Spleen (tissue), 11 donors: ENCODE results near the gene E2F8. TPM values are rescaled to one million over a fixed set of nuclear protein-coding genes. Genes with fewer than 3 reads are reported as not detected.

Source experiments
- DNase-seq: peaks from one replicate; pipeline ENCODE4 v3.0.0-alpha.2; 2020
- H3K27ac ChIP-seq, 8 donors: fragments of 200-600 bp; sonication (generic) in 7 of 8; 1 replicate in 4 of 8; 2 replicates in 4 of 8; pipeline versions ENCODE4 v1.5.0 to v1.8.0; 2016 to 2021; ENCODE audit warnings: inconsistent platforms in 4 of 8, mild to moderate bottlenecking in 4 of 8, moderate library complexity in 1 of 8
- H3K27me3 ChIP-seq, 7 donors: fragments of 200-600 bp; sonication (generic) in 6 of 7; replicated peaks in 1 of 7; 1 replicate in 4 of 7; 2 replicates in 3 of 7; pipeline versions ENCODE4 v1.5.0 to v1.8.0; 2016 to 2021; ENCODE audit warnings: inconsistent platforms in 3 of 7, mild to moderate bottlenecking in 1 of 7
- H3K36me3 ChIP-seq, 6 donors: fragments of 200-600 bp; sonication (generic) in 5 of 6; 1 replicate in 4 of 6; 2 replicates in 2 of 6; pipeline versions ENCODE4 v1.5.0 to v1.8.0; 2016 to 2021; ENCODE audit warnings: inconsistent platforms in 2 of 6
- H3K4me1 ChIP-seq, 6 donors: fragments of 200-600 bp; sonication (generic) in 5 of 6; 1 replicate in 3 of 6; 2 replicates in 3 of 6; pipeline versions ENCODE4 v1.5.0 to v1.8.0; 2016 to 2021; ENCODE audit warnings: inconsistent platforms in 3 of 6
- H3K4me3 ChIP-seq, 8 donors: fragments of 200-600 bp; sonication (generic) in 7 of 8; 1 replicate in 4 of 8; 2 replicates in 4 of 8; pipeline versions ENCODE4 v1.5.0 to v1.8.0; 2016 to 2021; ENCODE audit warnings: inconsistent platforms in 4 of 8, mild to moderate bottlenecking in 4 of 8, moderate library complexity in 2 of 8
- H3K9me3 ChIP-seq, 8 donors: fragments of 200-600 bp; sonication (generic) in 7 of 8; 1 replicate in 4 of 8; 2 replicates in 4 of 8; pipeline versions ENCODE4 v1.5.0 to v1.8.0; 2016 to 2021; ENCODE audit warnings: inconsistent platforms in 4 of 8
- POLR2A ChIP-seq, 3 donors: fragments of 450-650 bp; IDR thresholded peaks; one replicate each; pipeline ENCODE4 v1.5.1; 2017; ENCODE audit warnings: antibody characterized with exemption in 3 of 3, mild to moderate bottlenecking in 1 of 3
- POLR2AphosphoS5 ChIP-seq, 3 donors: sonication (generic); formaldehyde crosslinking; IDR thresholded peaks; one replicate each; pipeline ENCODE4 v1.5.1; 2017; ENCODE audit warnings: antibody characterized with exemption in 3 of 3
- WGBS, 5 donors: extraction: QIAGEN DNeasy Blood & Tissue Kit in 3 of 5; methylation state at CpG; one replicate each; pipeline versions ENCODE4 v1.1.5 to v1.1.7; 2013 to 2018; 5-methylcytosine and 5-hydroxymethylcytosine counted together
- intact Hi-C: fragments of 100-400 bp; cut with DNase I; formaldehyde crosslinking; loops from one replicate; pipeline ENCODE4 v1.15.0; 2023; ENCODE audit warnings: low total_unique reads
- polyA plus RNA-seq, 3 donors: library from polyadenylated mRNA; stranded (reverse); fragments of 200-250 nt; gene quantifications; one replicate each; pipeline ENCODE4 v1.2.1, GENCODE V29; 2013
- total RNA-seq, 7 donors: library from RNA; depleted of rRNA in 3 of 7; stranded (reverse); fragments of >200 nt in 3 of 7; fragmentation: NEBNext Ultra II Directional in 4 of 7; extraction: Animal tissue kit (Norgen Biotek cat#: 25700) in 4 of 7; gene quantifications; one replicate each; pipeline versions ENCODE4 v1.1.0 to v1.2.1, GENCODE V29; 2016 to 2021
- TF ChIP-seq, protein P1 (sequence below), 11 experiments: fragments of 200-600 bp in 7 of 11; fragments of 450-650 bp in 4 of 11; sonication (generic) in 4 of 11; IDR thresholded peaks in 8 of 11; conservative IDR thresholded peaks in 3 of 11; 1 replicate in 7 of 11; 2 replicates in 4 of 11; pipeline versions ENCODE4 v1.4.0 to v1.8.0; 2016 to 2021; ENCODE audit warnings: antibody characterized with exemption in 11 of 11, inconsistent platforms in 4 of 11, mild to moderate bottlenecking in 1 of 11
- donor health status: healthy with polysubstance abuse.
- donor health status: DM: no; HTN: no; CAD: no; lungs with moderate emphysema.
- donor health status: DM: no; HTN: no; CAD: no.
- donor health status: Bipolar disorder and iron deficiency.
- donor health status: healthy.
- donor health status: DM: no; HTN: no; CAD: no.
- donor health status: DM: yes; HTN: yes; CAD: no.

E2F8 gene
- total and polyA plus RNA-seq, 10 donors: 0.22 to 4.5 (median 1.8) TPM

GRCh38 chr11:19241260-19242178, 774 bp upstream of the E2F8 start:
- Histone ChIP-seq H3K9me3 (no peaks in the 10 kb centered on the region), H3K27ac (peak overlapping the region in 3 of 8 donors; percentile 27 to 62 (median 35)), H3K4me3 (peak overlapping the region; percentile 45 to 97 (median 84)), H3K36me3 (peaks cover 0 to 15% (median 0%) of the 10 kb centered on the region in 6 donors), H3K4me1 (peaks cover 5 to 54% (median 33%) of the 10 kb centered on the region in 6 donors), H3K27me3 (peaks cover 0 to 74% (median 44%) of the 10 kb centered on the region in 7 donors)
- intact Hi-C loops: no loop called here
- peak; percentile 91 for DNase-seq
- WGBS, 5 donors: 1 to 2% (median 1%) methylated on average over 45 to 92 of the region's 92 CpGs
- TF ChIP-seq POLR2A (IDR thresholded peaks at IDR 0.05) (no peak), POLR2AphosphoS5 (IDR thresholded peaks at IDR 0.05) (no peak)
- TF ChIP-seq, protein P1, sequence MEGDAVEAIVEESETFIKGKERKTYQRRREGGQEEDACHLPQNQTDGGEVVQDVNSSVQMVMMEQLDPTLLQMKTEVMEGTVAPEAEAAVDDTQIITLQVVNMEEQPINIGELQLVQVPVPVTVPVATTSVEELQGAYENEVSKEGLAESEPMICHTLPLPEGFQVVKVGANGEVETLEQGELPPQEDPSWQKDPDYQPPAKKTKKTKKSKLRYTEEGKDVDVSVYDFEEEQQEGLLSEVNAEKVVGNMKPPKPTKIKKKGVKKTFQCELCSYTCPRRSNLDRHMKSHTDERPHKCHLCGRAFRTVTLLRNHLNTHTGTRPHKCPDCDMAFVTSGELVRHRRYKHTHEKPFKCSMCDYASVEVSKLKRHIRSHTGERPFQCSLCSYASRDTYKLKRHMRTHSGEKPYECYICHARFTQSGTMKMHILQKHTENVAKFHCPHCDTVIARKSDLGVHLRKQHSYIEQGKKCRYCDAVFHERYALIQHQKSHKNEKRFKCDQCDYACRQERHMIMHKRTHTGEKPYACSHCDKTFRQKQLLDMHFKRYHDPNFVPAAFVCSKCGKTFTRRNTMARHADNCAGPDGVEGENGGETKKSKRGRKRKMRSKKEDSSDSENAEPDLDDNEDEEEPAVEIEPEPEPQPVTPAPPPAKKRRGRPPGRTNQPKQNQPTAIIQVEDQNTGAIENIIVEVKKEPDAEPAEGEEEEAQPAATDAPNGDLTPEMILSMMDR (IDR thresholded peaks at IDR 0.05 in 8 of 11, conservative IDR thresholded peaks at IDR 0.05 in 3 of 11): no peak

DNA sequence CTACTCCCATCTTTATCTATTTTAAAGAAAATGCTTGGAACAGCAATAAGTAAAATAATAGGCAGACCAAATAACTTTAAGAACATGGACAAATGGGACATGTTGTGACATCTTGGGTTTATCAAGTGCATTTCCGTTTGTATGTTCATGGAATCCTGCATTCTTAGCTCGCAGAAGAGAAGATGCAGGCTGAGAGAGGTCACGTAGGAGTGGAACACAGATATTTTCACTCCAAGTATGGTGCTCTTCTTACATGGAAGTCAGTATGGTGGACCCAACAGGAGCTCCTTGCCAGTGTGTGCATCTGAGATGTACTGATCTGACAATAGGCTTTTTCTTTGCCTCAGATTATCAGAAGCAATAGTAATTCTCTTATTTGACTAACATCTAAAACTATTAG, 1.7 kb downstream of the E2F8 start:
- Histone ChIP-seq H3K36me3 (peaks cover 0 to 35% (median 0%) of the 10 kb centered on the region in 6 donors), H3K9me3 (no peaks in the 10 kb centered on the region), H3K4me1 (peaks cover 5 to 45% (median 33%) of the 10 kb centered on the region in 6 donors), H3K27me3 (peaks cover 0 to 50% (median 44%) of the 10 kb centered on the region in 7 donors), H3K27ac (no peak overlapping the region), H3K4me3 (no peak overlapping the region)
- intact Hi-C loops: no loop called here
- WGBS, 5 donors: 79 to 94% (median 88%) methylated on average over 3 of the region's 3 CpGs
- no peak for DNase-seq
- TF ChIP-seq POLR2AphosphoS5 (IDR thresholded peaks at IDR 0.05): no peak
- TF ChIP-seq POLR2A (IDR thresholded peaks at IDR 0.05): no peak
- TF ChIP-seq, protein P1 (IDR thresholded peaks at IDR 0.05 in 8 of 11, conservative IDR thresholded peaks at IDR 0.05 in 3 of 11): no peak

DNA sequence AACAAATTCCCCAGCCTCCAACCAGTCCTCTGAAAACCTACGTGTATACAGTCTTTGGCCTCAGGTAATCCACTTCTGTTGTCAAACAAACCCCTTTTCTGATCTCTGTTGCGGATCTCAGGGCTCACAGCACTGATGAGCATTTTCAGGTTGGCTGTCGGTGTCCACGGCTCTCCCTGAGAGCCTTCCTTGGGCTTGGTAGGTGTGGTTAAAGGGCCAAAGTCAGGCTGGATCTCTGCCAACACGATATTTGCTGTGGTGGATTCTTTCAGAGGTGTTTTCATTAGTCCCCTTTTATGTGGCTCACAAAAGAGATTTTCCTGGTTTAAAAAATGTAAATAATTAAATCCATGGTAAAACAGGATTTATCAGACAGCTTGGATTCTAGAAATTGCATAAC, 2.9 kb downstream of the E2F8 start:
- DNase-seq: no peak

More for the DNA sequence above, 2.9 kb downstream of the E2F8 start:
- H3K27ac ChIP-seq: no peak overlapping the region
- H3K36me3 ChIP-seq: peaks cover 0 to 48% (median 0%) of the 10 kb centered on the region in 6 donors
- no peaks in the 10 kb centered on the region for H3K9me3 ChIP-seq
- H3K27me3 ChIP-seq: peaks cover 0 to 41% (median 38%) of the 10 kb centered on the region in 7 donors
- TF ChIP-seq POLR2AphosphoS5 (IDR thresholded peaks at IDR 0.05) (no peak), POLR2A (IDR thresholded peaks at IDR 0.05) (no peak)
- TF ChIP-seq, protein P1 (IDR thresholded peaks at IDR 0.05 in 8 of 11, conservative IDR thresholded peaks at IDR 0.05 in 3 of 11): no peak
- intact Hi-C loops: no loop called here
- 88 to 93% (median 92%) methylated on average over 5 of the region's 5 CpGs for WGBS, 5 donors
- H3K4me1 ChIP-seq: peaks cover 5 to 33% (median 29%) of the 10 kb centered on the region in 6 donors
- H3K4me3 ChIP-seq: no peak overlapping the region
